ENCODE measurements around the gene KSR2. TPM values are rescaled to one million over a fixed set of nuclear protein-coding genes. Genes with fewer than 3 reads are reported as not detected.

KSR2 gene
- total RNA-seq, 2 experiments from 2014 or later: not detected

DNA sequence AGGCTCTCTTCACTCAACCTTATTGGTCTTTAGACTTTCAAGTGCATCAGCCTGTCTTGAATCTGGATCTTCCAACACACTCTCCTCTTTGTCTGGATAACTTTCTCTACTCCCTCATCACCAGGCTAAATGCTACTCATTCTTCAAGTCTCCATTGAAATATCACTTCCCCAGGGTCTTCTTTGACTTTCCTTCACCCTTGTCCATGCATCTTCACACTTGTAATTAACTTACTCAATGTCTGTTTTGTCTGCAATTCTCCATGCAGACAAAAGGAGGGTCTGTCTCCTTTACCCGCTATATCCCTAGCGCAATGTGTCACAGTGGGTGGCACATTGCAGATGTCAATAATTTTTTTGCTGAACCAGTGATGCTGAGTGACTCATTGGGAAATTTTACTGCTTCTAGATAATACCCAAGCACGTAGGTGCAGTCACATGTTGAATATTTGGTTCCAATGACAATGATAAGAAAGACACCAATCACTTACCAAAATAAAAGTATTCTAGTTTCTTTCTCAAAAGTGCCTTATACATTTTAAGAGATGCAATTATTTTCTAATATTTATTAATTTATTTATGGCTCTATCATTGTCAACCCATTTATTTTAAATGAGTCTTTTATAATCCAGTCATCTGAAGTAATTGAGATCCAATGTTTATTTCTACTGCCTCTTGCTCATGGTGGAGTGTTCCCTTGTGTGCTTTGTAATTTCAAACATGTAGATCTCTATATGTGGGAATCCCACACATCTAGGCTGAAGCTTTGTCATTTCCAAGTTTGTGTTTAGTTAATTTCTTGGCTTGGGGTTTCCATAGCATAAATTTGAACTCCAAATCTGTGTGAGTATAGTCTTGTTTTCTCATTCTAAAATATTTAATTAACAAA, 26.0 kb upstream of the KSR2 start:
- no peaks in the 10 kb centered on the region for H3K36me3 Mint-ChIP-seq (ENCODE audit: low read depth)
- H3K4me1 Mint-ChIP-seq (ENCODE audit: low read depth): no peaks in the 10 kb centered on the region
- H3K27ac Mint-ChIP-seq: no peak overlapping the region
- DNase-seq (no peak), ATAC-seq (no peak)
- H3K27me3 Mint-ChIP-seq (ENCODE audit: low read depth): peaks cover 1% of the 10 kb centered on the region
- ChIA-PET POLR2A (no interaction called here), CTCF (no interaction called here)
- no peak overlapping the region for H3K4me3 Mint-ChIP-seq
- H3K9me3 Mint-ChIP-seq (ENCODE audit: insufficient read depth): no peaks in the 10 kb centered on the region

GRCh38 chr12:117986705-117987469, 18.1 kb upstream of the KSR2 start:
- Mint-ChIP-seq H3K9me3 (ENCODE audit: insufficient read depth) (no peaks in the 10 kb centered on the region), H3K4me3 (no peak overlapping the region), H3K36me3 (ENCODE audit: low read depth) (no peaks in the 10 kb centered on the region), H3K27me3 (ENCODE audit: low read depth) (peaks cover 1% of the 10 kb centered on the region), H3K27ac (no peak overlapping the region), H3K4me1 (ENCODE audit: low read depth) (no peaks in the 10 kb centered on the region)
- ChIA-PET CTCF (no interaction called here), POLR2A (no interaction called here)
- ATAC-seq (no peak), DNase-seq (no peak)

- CTCF ChIA-PET: no interaction called here
Measured at GRCh38 chr12:117985182-117985581, 16.4 kb upstream of the KSR2 start.

GRCh38 chr12:117981267-117981666, 12.5 kb upstream of the KSR2 start:
- Mint-ChIP-seq H3K36me3 (ENCODE audit: low read depth) (no peaks in the 10 kb centered on the region), H3K9me3 (ENCODE audit: insufficient read depth) (no peaks in the 10 kb centered on the region), H3K4me1 (ENCODE audit: low read depth) (no peaks in the 10 kb centered on the region), H3K27ac (no peak overlapping the region), H3K27me3 (ENCODE audit: low read depth) (no peaks in the 10 kb centered on the region), H3K4me3 (no peak overlapping the region)
- ATAC-seq (no peak), DNase-seq (no peak)
- CTCF ChIA-PET: no interaction called here
- POLR2A ChIA-PET: no interaction called here

More at GRCh38 chr12:117985182-117985581, 16.4 kb upstream of the KSR2 start:
- DNase-seq (no peak), ATAC-seq (no peak)
- POLR2A ChIA-PET: no interaction called here
- Mint-ChIP-seq H3K4me1 (ENCODE audit: low read depth) (no peaks in the 10 kb centered on the region), H3K9me3 (ENCODE audit: insufficient read depth) (no peaks in the 10 kb centered on the region), H3K27ac (no peak overlapping the region), H3K27me3 (ENCODE audit: low read depth) (peaks cover 1% of the 10 kb centered on the region), H3K36me3 (ENCODE audit: low read depth) (no peaks in the 10 kb centered on the region), H3K4me3 (no peak overlapping the region)

DNA sequence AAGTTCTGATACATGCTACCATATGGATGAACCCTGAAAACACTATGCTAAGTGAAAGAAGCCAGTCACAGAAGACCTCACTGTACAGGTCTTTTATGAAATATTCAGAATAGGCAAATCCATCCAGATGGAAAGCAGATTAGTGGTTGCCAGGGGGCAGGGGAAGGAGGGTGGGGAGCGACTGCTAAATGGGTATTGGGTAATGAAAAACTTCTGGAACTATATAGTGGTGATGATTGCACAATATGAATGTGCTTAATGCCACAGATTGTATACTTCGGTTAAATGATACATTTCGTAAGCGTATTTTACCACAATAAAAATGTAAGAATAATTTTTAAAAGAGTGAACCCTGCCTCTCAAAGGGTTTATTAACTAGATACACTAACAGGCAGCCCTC, 11.8 kb upstream of the KSR2 start:
- POLR2A ChIA-PET: no interaction called here
- H3K27ac Mint-ChIP-seq: no peak overlapping the region
- H3K36me3 Mint-ChIP-seq (ENCODE audit: low read depth): no peaks in the 10 kb centered on the region
- no peak for ATAC-seq
- no peaks in the 10 kb centered on the region for H3K4me1 Mint-ChIP-seq (ENCODE audit: low read depth)
- no peak overlapping the region for H3K4me3 Mint-ChIP-seq
- H3K27me3 Mint-ChIP-seq (ENCODE audit: low read depth): no peaks in the 10 kb centered on the region
- no peak for DNase-seq
- CTCF ChIA-PET: no interaction called here
- no peaks in the 10 kb centered on the region for H3K9me3 Mint-ChIP-seq (ENCODE audit: insufficient read depth)

- H3K27me3 Mint-ChIP-seq (ENCODE audit: low read depth): no peaks in the 10 kb centered on the region
- no peaks in the 10 kb centered on the region for H3K9me3 Mint-ChIP-seq (ENCODE audit: insufficient read depth)
- H3K4me3 Mint-ChIP-seq: no peak overlapping the region
- ATAC-seq: no peak
- DNase-seq: no peak
- POLR2A ChIA-PET: no interaction called here
- H3K4me1 Mint-ChIP-seq (ENCODE audit: low read depth): no peaks in the 10 kb centered on the region
- H3K27ac Mint-ChIP-seq: no peak overlapping the region
- H3K36me3 Mint-ChIP-seq (ENCODE audit: low read depth): no peaks in the 10 kb centered on the region
- CTCF ChIA-PET: no interaction called here
Measured at GRCh38 chr12:117977373-117977772, 8.6 kb upstream of the KSR2 start.

DNA sequence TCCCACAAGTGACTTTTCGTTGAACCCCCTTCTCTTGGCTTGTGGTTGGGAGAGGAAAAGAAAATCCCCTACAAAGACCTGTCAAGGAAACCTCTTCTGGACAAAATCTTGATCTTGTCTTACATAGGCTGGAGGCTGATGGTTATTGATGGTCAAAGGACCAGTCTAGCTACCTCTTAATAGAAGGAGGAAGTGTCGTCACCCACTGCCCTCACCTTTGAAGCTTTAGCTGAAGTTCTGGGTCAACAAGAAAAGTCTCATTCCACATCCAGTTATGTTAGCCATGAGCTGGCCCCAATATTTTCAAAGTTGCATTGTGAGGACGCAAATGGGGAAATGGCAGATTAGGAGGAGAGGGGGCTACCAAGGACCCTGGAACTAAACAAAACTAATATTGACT, 6.2 kb upstream of the KSR2 start:
- H3K4me1 Mint-ChIP-seq (ENCODE audit: low read depth): no peaks in the 10 kb centered on the region
- H3K27me3 Mint-ChIP-seq (ENCODE audit: low read depth): peaks cover 4% of the 10 kb centered on the region
- H3K36me3 Mint-ChIP-seq (ENCODE audit: low read depth): no peaks in the 10 kb centered on the region
- peaks cover 12% of the 10 kb centered on the region for H3K9me3 Mint-ChIP-seq (ENCODE audit: insufficient read depth)
- no peak for ATAC-seq
- no peak overlapping the region for H3K27ac Mint-ChIP-seq
- ChIA-PET POLR2A (interaction anchor here (0.6 kb wide), 1 partner anchor 13 kb away, joined by 3 read pairs; no protein-coding TSS in a partner anchor), CTCF (no interaction called here)
- DNase-seq: no peak
- no peak overlapping the region for H3K4me3 Mint-ChIP-seq

- H3K27me3 Mint-ChIP-seq (ENCODE audit: low read depth): peaks cover 23% of the 10 kb centered on the region
- no peaks in the 10 kb centered on the region for H3K36me3 Mint-ChIP-seq (ENCODE audit: low read depth)
- CTCF ChIA-PET: no interaction called here
- no peak overlapping the region for H3K4me3 Mint-ChIP-seq
- POLR2A ChIA-PET: no interaction called here
- no peak for ATAC-seq
- H3K4me1 Mint-ChIP-seq (ENCODE audit: low read depth): peaks cover 8% of the 10 kb centered on the region
- H3K27ac Mint-ChIP-seq: no peak overlapping the region
- DNase-seq: no peak
- peaks cover 12% of the 10 kb centered on the region for H3K9me3 Mint-ChIP-seq (ENCODE audit: insufficient read depth)
Measured at GRCh38 chr12:117972301-117972700, 3.5 kb upstream of the KSR2 start.

- CTCF ChIA-PET: no interaction called here
- Mint-ChIP-seq H3K36me3 (ENCODE audit: low read depth) (no peaks in the 10 kb centered on the region), H3K27ac (no peak overlapping the region), H3K4me3 (no peak overlapping the region), H3K27me3 (ENCODE audit: low read depth) (peaks cover 39% of the 10 kb centered on the region), H3K9me3 (ENCODE audit: insufficient read depth) (peaks cover 12% of the 10 kb centered on the region), H3K4me1 (ENCODE audit: low read depth) (peaks cover 8% of the 10 kb centered on the region)
- POLR2A ChIA-PET: no interaction called here
- ATAC-seq (no peak), DNase-seq (no peak)
Measured at GRCh38 chr12:117970334-117970733, 1.5 kb upstream of the KSR2 start.

DNA sequence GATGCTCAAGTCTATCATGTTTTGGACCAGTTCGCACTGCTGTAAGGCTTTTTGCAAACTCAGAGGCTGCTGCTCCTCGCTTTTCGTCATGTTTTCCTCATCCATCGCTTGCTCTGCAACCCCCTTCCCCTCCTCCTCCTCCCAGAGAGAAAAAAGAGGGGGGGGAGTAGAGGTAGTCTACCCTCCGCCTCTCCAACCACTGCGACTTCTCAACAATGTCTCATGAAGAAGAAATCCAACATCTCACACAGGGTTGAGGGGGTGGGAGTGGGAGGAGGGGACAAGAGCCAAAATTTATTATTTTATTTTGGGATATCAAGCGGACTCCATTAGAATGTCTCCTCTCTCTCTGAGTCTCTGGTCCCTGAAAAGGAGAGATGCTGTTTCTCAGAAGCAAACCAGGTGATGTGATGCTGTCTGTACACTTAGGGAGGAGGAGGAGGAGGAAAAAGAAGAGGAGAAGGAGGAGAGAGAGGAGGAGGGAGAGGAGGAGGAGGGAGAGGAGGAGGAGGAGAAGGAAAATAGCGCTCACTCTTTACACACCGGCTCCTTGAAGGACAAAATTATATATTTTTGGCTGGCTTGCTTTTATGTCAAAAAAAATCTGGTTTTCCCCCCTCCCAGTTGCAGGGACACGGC, 520 bp downstream of the KSR2 start:
- CTCF ChIA-PET: no interaction called here
- peaks cover 12% of the 10 kb centered on the region for H3K9me3 Mint-ChIP-seq (ENCODE audit: insufficient read depth)
- H3K36me3 Mint-ChIP-seq (ENCODE audit: low read depth): no peaks in the 10 kb centered on the region
- POLR2A ChIA-PET: no interaction called here
- no peak overlapping the region for H3K27ac Mint-ChIP-seq
- H3K27me3 Mint-ChIP-seq (ENCODE audit: low read depth): peaks cover 42% of the 10 kb centered on the region
- no peak for ATAC-seq
- no peak for DNase-seq
- peak overlapping the region; percentile 78 for H3K4me3 Mint-ChIP-seq
- peaks cover 8% of the 10 kb centered on the region for H3K4me1 Mint-ChIP-seq (ENCODE audit: low read depth)

- Mint-ChIP-seq H3K4me1 (ENCODE audit: low read depth) (peaks cover 8% of the 10 kb centered on the region), H3K36me3 (ENCODE audit: low read depth) (no peaks in the 10 kb centered on the region), H3K9me3 (ENCODE audit: insufficient read depth) (peaks cover 12% of the 10 kb centered on the region), H3K27ac (no peak overlapping the region), H3K27me3 (ENCODE audit: low read depth) (peaks cover 42% of the 10 kb centered on the region), H3K4me3 (no peak overlapping the region)
- DNase-seq (no peak), ATAC-seq (no peak)
- POLR2A ChIA-PET: no interaction called here
- CTCF ChIA-PET: no interaction called here
Measured at GRCh38 chr12:117967512-117967911, 1.3 kb downstream of the KSR2 start.

GRCh38 chr12:117967043-117967442, 1.7 kb downstream of the KSR2 start:
- DNase-seq (no peak), ATAC-seq (no peak)
- Mint-ChIP-seq H3K4me3 (no peak overlapping the region), H3K9me3 (ENCODE audit: insufficient read depth) (peaks cover 11% of the 10 kb centered on the region), H3K27ac (no peak overlapping the region), H3K4me1 (ENCODE audit: low read depth) (peaks cover 8% of the 10 kb centered on the region), H3K36me3 (ENCODE audit: low read depth) (no peaks in the 10 kb centered on the region), H3K27me3 (ENCODE audit: low read depth) (peaks cover 42% of the 10 kb centered on the region)
- POLR2A ChIA-PET: no interaction called here
- CTCF ChIA-PET: no interaction called here

All from activated CD8-positive, alpha-beta T cell treated with anti-CD3 and anti-CD28 coated beads, Interleukin-2, amount 10 ng/mL, durations not matched to agents 7 days and 5 days (primary cell).